ENCODE data around the gene CST9. TPM values are rescaled to one million over a fixed set of nuclear protein-coding genes. Genes with fewer than 3 reads are reported as not detected.

The CST9 gene
- total RNA-seq, 1 experiment from 2014 or later: not detected

- Histone ChIP-seq H3K4me1 (ENCODE audit: insufficient read depth, low read length) (no peaks in the 10 kb centered on the region), H2BK20ac (ENCODE audit: low read depth, low read length, poor library complexity, severe bottlenecking) (no peak overlapping the region), H3K9ac (ENCODE audit: extremely low read depth, insufficient read length, low read length) (no peak overlapping the region), H3K56ac (ENCODE audit: insufficient read length, low read depth, low read length) (no peak overlapping the region), H3K27ac (ENCODE audit: insufficient read length, low read depth, low read length) (no peak overlapping the region), H3K79me2 (ENCODE audit: insufficient read depth, low read length) (no peaks in the 10 kb centered on the region), H4K8ac (replicated peaks; ENCODE audit: insufficient read length, low read depth, low read length) (no peak overlapping the region), H3K79me1 (ENCODE audit: insufficient read depth, low read depth, low read length, poor library complexity, severe bottlenecking) (no peaks in the 10 kb centered on the region), H3T11ph (ENCODE audit: low read length) (no peak overlapping the region), H2BK120ac (ENCODE audit: low read depth, low read length, poor library complexity, severe bottlenecking) (no peak overlapping the region), H3K23ac (ENCODE audit: insufficient read length, low read depth, low read length) (no peak overlapping the region), H4K91ac (ENCODE audit: insufficient read length, low read depth, low read length) (no peak overlapping the region), H3K9me3 (ENCODE audit: control insufficient read depth, low read depth, low read length) (no peaks in the 10 kb centered on the region), H3K4ac (ENCODE audit: low read depth, low read length) (no peak overlapping the region), H3K23me2 (ENCODE audit: insufficient read length, low read depth, low read length, poor library complexity, severe bottlenecking) (no peaks in the 10 kb centered on the region), H2AFZ (ENCODE audit: low read length) (no peak overlapping the region), H4K20me1 (ENCODE audit: control insufficient read depth, insufficient read depth, insufficient read length) (no peaks in the 10 kb centered on the region), H2AK5ac (ENCODE audit: insufficient read length, low read length) (no peak overlapping the region), H4K5ac (ENCODE audit: insufficient read length, low read depth, low read length) (no peak overlapping the region), H3K27me3 (ENCODE audit: insufficient read depth, low read length) (no peaks in the 10 kb centered on the region), H3K4me2 (ENCODE audit: insufficient read depth, insufficient read length, low read length) (no peak overlapping the region), H2BK5ac (ENCODE audit: insufficient read length, low read length) (no peak overlapping the region), H3K14ac (ENCODE audit: insufficient read depth, low read length) (no peak overlapping the region), H2BK12ac (ENCODE audit: insufficient read length, low read depth, low read length) (no peak overlapping the region), H2BK15ac (ENCODE audit: low read depth, low read length) (no peak overlapping the region), H3K18ac (ENCODE audit: insufficient read length, low read depth, low read length) (no peak overlapping the region)
- no peak for DNase-seq
- no peaks in the 10 kb centered on the region for H3K36me3 Mint-ChIP-seq (ENCODE audit: insufficient read depth in 1 of 3, low read depth in 3 of 3)
- whole genome bisulfite sequencing (ENCODE audit: extremely low coverage, insufficient read length, low lambda C conversion rate): no CpG with 5 or more reads among the region's 1 CpG
- H3K27me3 Mint-ChIP-seq (ENCODE audit: low read depth): peaks cover 1% of the 10 kb centered on the region; the same call in 1 of the 2 replicates
- H3K9me3 Mint-ChIP-seq: no peaks in the 10 kb centered on the region; a peak in 1 of 5 replicates
- no peak overlapping the region for H3K27ac Mint-ChIP-seq
- no peak overlapping the region for H3K4me3 Mint-ChIP-seq
- H3K4me1 Mint-ChIP-seq: peaks cover 0 to 9% of the 10 kb centered on the region in 2 experiments; a peak in 2 of 4 replicates
- TF ChIP-seq, protein P1, sequence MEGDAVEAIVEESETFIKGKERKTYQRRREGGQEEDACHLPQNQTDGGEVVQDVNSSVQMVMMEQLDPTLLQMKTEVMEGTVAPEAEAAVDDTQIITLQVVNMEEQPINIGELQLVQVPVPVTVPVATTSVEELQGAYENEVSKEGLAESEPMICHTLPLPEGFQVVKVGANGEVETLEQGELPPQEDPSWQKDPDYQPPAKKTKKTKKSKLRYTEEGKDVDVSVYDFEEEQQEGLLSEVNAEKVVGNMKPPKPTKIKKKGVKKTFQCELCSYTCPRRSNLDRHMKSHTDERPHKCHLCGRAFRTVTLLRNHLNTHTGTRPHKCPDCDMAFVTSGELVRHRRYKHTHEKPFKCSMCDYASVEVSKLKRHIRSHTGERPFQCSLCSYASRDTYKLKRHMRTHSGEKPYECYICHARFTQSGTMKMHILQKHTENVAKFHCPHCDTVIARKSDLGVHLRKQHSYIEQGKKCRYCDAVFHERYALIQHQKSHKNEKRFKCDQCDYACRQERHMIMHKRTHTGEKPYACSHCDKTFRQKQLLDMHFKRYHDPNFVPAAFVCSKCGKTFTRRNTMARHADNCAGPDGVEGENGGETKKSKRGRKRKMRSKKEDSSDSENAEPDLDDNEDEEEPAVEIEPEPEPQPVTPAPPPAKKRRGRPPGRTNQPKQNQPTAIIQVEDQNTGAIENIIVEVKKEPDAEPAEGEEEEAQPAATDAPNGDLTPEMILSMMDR (conservative IDR thresholded peaks at IDR 0.05): no peak
Observed at GRCh38 chr20:23649830-23650417, 44.2 kb upstream of the CST9 start.
